Renal cortex interstitium (tissue), 11 donors: ENCODE data around the gene RYK. TPM values are rescaled to one million over a fixed set of nuclear protein-coding genes. Genes with fewer than 3 reads are reported as not detected.
"Not testable (repeated sequence)": the region's sequence is repeated elsewhere in the genome, so short reads cannot be mapped to it uniquely, and the experiment has no call there.

Experiments used
- DNase-seq, 11 donors: peaks; one replicate each; pipeline ENCODE4 v3.0.0-alpha.2; 2013; ENCODE audit warnings: low read depth in 9 of 11, low spot score in 4 of 11; ENCODE audit errors: extremely low read depth in 1 of 11
- polyA plus RNA-seq, 3 donors: library from polyadenylated mRNA; unstranded; fragments of 120-200 nt; gene quantifications; one replicate each; pipeline ENCODE4 v1.2.1, GENCODE V29; 2013; ENCODE audit not compliant: insufficient read length in 3 of 3

Gene RYK
- polyA plus RNA-seq, 3 donors: 92.1 to 102 (median 92.9) TPM

GRCh38 chr3:134235577-134236076 is 15.0 kb downstream of the RYK start:
- no peak for DNase-seq

- no peak for DNase-seq
Observed at GRCh38 chr3:134232951-134233350, 17.7 kb downstream of the RYK start.

DNA sequence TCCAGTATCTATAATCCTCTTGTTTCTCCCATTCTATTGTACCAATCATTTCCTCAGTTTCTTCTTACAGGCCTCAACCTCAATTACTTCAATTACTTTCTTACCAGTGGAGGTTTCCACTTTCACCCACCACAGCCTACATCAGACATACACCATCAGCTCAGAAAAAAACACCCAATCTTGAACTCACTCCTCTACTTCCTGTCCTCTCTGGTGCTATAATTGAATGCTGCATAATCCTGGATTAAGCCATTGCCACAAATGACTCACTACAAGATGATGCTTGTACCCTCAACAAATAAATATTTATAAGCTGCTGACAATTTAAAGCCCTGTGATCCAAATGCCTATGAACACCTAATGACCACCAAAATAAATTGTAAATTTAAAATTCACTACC is 18.5 kb downstream of the RYK start:
- DNase-seq: no peak

GRCh38 chr3:134231131-134231530 is 19.5 kb downstream of the RYK start:
- no peak for DNase-seq

DNA sequence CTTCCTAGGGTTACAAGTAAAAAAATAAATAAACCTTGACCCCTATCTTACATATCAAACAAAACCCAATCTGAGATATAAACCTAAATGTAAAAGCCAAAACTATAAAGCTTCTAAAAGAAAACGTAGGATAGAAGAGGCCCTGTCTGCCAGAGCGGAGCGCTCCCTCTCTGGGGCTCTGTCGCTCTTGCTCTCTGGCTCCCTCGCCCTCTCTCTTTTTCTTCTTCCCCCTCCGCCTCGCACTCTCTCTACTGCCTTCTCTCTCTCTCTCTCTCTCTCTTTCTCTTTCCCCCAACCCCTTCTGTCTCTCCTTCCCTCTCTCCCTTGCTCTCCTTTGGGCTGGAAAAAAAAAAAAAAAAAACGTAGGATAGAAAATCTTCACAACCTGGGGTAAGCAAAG is 21.6 kb downstream of the RYK start:
- no peak for DNase-seq

- no peak for DNase-seq
Observed at GRCh38 chr3:134228479-134228878, 22.2 kb downstream of the RYK start.

- no peak for DNase-seq
Observed at GRCh38 chr3:134228035-134228434, 22.6 kb downstream of the RYK start.

DNA sequence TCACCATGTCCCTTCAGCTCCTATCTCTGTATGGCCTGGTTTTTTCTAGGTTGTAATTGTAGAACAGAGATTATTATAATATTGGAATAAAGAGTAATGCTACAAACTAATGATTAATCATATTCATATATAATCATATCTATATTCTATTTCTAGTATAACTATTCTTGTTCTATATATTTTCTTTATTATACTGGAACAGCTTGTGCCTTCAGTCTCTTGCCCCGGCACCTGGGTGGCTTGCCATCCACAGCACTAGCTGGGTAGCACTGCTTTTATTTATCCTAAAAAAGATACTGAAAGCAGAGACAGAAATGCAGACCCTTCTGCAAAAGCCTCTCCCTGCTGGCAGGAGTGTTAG is 25.9 kb downstream of the RYK start:
- not testable (repeated sequence) for DNase-seq

GRCh38 chr3:134222835-134223234 is 27.8 kb downstream of the RYK start:
- DNase-seq: no peak

DNA sequence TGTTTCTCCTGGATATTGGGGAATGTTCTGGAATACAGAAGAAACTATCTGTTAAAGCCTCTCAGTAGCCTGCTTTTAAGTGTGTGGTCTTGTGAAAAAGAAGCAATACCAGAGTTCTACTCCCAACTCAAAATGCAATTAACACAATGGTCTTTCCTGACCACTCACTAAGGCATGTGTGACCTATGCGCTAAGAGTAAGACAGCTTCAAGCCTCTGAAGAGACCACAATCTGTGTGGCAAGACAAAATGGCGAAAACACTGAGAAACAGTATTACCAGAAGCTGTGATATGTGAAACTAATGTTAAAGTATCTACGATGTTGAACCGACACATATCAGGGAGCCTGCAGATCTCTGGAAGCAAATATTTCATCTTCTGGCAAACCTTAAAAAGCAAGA is 33.8 kb downstream of the RYK start:
- no peak for DNase-seq

DNA sequence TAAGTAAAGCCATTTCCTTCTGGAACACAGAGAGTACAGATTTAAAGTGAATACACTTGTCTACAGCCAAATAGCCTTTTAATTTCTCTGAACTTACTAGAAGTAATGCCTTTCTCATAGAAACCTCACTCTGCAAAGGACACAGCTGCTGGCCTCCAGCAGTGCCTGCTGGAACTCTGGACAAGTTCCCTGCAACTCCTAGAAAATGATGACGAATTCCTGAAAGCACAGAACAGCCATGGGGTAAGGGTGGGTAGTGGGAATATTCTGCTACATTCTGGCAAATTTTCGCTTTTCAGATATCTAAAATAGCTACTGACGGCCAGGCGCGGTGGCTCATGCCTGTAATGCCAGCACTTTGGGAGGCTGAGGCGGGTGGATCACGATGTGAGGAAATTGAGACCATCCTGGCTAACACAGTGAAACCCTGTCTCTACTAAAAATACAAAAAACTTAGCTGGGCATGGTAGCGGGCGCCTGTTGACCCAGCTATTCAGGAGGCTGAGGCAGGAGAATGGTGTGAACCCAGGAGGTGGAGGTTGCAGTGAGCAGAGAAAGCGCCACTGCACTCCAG is 34.4 kb downstream of the RYK start:
- no peak for DNase-seq

GRCh38 chr3:134214239-134214638 is 36.4 kb downstream of the RYK start:
- DNase-seq: no peak

GRCh38 chr3:134212967-134213665 is 37.5 kb downstream of the RYK start:
- DNase-seq: peak; percentile 47 to 76 (median 67)

DNA sequence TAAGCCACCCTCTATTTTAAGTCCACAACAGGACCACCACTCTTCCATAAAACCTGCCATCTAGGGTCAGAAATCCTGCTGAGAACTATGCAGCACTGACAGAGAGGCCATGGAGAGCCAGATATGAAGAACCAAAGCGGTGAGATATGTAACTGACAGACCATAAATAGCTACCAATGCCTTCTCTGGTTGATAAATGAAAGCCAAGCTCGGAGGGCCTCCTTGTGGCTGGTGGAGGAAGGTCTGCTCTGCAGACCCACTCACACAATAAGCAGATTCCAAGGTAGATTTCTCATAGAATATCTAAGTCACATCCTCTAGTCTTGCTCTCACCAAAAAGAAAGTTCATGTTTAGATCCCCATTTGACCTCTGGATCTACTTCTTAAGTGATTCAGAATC is 38.9 kb downstream of the RYK start:
- peak in 5 of 11 donors; percentile 6 to 20 (median 9) for DNase-seq

- DNase-seq: no peak
Observed at GRCh38 chr3:134205451-134205850, 45.2 kb downstream of the RYK start.

DNA sequence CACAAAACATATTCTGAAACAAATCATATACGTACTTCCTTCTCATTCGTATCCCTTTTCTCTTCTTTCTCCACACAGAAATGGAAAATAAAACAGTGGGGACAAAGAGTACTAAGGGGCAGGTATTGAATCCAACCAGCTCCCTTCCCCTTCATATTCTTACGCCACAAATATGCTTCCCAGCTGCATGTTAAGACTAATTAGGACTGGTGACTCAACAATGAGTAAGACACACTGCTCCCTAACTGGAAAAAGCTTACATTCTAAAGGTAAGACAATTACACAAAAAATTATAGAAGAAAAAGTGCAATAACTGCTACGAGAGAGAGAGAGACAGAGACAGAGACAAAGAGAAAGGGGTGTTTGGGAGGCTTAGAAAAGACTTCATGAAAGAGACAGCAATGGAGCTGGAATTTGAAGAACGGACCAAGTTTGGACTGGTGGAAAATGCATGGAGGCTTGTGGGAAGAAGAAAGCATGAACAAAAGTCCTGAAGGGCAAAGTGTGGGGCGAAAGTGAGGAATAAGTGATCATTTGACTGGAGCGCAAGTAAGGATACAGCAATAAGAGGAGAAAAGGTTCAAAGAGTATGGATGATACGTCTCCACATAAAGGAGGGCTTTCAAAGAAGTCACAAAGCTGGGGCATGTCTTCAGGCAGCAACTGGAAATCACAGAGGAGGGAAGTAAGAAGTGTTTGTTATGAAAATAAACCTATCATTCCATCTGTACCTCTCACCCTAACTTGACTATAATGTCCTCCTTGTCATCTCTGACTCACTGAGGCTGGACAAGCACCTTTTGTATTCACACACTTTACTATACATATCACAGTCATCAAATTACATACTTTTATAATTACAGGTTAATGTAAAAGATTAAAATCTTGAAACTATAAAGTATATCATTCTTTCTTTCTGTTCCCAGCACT is 49.2 kb downstream of the RYK start:
- no peak for DNase-seq

DNA sequence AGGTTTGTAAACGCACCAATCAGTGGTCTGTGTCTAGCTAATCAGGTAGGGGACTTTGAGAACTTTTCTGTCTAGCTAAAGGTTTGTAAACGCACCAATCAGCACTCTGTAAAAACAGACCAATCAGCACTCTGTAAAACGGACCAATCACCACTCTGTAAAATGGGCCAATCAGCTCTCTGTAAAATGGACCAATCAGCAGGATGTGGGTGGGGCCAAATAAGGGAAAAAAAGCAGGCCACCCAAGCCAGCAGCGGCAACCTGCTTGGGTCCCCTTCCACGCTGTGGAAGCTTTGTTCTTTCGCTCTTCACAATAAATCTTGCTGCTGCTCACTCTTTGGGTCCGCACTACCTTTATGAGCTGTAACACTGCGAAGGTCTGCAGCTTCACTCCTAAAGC is 50.8 kb downstream of the RYK start:
- not testable (repeated sequence) for DNase-seq

DNA sequence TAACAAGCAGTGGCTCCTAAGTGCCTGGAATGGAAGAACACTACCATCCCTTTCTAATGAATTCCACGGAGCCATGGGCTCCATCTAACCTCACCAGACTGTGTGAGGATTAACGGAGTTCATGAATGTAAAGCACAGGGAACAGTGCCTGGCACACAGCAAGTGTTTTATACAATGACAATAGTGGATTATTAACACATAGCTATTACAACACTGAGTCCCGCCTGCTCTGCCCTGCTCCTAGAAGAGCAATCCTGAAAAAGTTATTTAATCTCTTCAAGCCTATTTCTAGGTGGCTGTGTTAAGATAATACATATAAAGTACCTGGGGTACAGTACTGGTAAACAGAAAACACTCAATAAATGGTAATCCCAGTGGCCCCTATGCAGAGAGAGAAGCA is 51.4 kb downstream of the RYK start:
- DNase-seq: no peak

GRCh38 chr3:134198414-134198813 is 52.2 kb downstream of the RYK start:
- DNase-seq: no peak

GRCh38 chr3:134197681-134198261 is 52.9 kb downstream of the RYK start:
- DNase-seq: peak in 8 of 11 donors; percentile 11 to 47 (median 30)
